Activated T-cell treated with anti-CD3 and anti-CD28 coated beads for 4 hours (primary cell): ENCODE results near the gene IBTK.
"Not testable (repeated sequence)": the region's sequence is repeated elsewhere in the genome, so short reads cannot be mapped to it uniquely, and the experiment has no call there.

Experiments
- DNase-seq: peaks from one replicate; pipeline ENCODE4 v3.0.0-alpha.2; 2020

Gene IBTK

GRCh38 chr6:82245376-82245775 is 2.2 kb downstream of the IBTK start:
- no peak for DNase-seq

- no peak for DNase-seq
Observed at GRCh38 chr6:82243884-82244283, 3.7 kb downstream of the IBTK start.

- no peak for DNase-seq
Observed at GRCh38 chr6:82240186-82240585, 7.4 kb downstream of the IBTK start.

- DNase-seq, result no peak
Observed at GRCh38 chr6:82239597-82239996, 7.9 kb downstream of the IBTK start.

- DNase-seq, result no peak
Observed at GRCh38 chr6:82237013-82237412, 10.5 kb downstream of the IBTK start.

GRCh38 chr6:82227770-82228169 is 19.8 kb downstream of the IBTK start:
- no peak for DNase-seq

- no peak for DNase-seq
Observed at GRCh38 chr6:82220167-82220566, 27.4 kb downstream of the IBTK start.

GRCh38 chr6:82217018-82217586 is 30.4 kb downstream of the IBTK start:
- DNase-seq, result no peak

GRCh38 chr6:82216549-82216948 is 31.0 kb downstream of the IBTK start:
- no peak for DNase-seq

GRCh38 chr6:82211326-82211725 is 36.2 kb downstream of the IBTK start:
- DNase-seq, result no peak

- DNase-seq, result no peak
Observed at GRCh38 chr6:82208913-82209312, 38.6 kb downstream of the IBTK start.

GRCh38 chr6:82205930-82206392 is 41.6 kb downstream of the IBTK start:
- DNase-seq, result no peak

- no peak for DNase-seq
Observed at GRCh38 chr6:82204020-82204419, 43.5 kb downstream of the IBTK start.

GRCh38 chr6:82197784-82198183 is 49.8 kb downstream of the IBTK start:
- no peak for DNase-seq

- not testable (repeated sequence) for DNase-seq
Observed at GRCh38 chr6:82197245-82197644, 50.3 kb downstream of the IBTK start.

- DNase-seq, result no peak
Observed at GRCh38 chr6:82196161-82196560, 51.4 kb downstream of the IBTK start.

- DNase-seq, result no peak
Observed at GRCh38 chr6:82195619-82196018, 51.9 kb downstream of the IBTK start.

- no peak for DNase-seq
Observed at GRCh38 chr6:82185948-82186535, 61.5 kb downstream of the IBTK start.

GRCh38 chr6:82183642-82184282 is 63.8 kb downstream of the IBTK start:
- no peak for DNase-seq

GRCh38 chr6:82182756-82183155 is 64.8 kb downstream of the IBTK start:
- no peak for DNase-seq

- no peak for DNase-seq
Observed at GRCh38 chr6:82179415-82179814, 68.1 kb downstream of the IBTK start.

- DNase-seq, result no peak
Observed at GRCh38 chr6:82178759-82179112, 68.8 kb downstream of the IBTK start.

- no peak for DNase-seq
Observed at GRCh38 chr6:82178077-82178758, 69.3 kb downstream of the IBTK start.

- no peak for DNase-seq
Observed at GRCh38 chr6:82176616-82177015, 70.9 kb downstream of the IBTK start.
